ENCODE data around the gene ERN1.

- no peak for TF ChIP-seq POLR2A (IDR thresholded peaks at IDR 0.05)
- TF ChIP-seq CTCF (IDR thresholded peaks at IDR 0.05) = no peak
Observed at GRCh38 chr17:64087252-64088005, 42.5 kb downstream of the ERN1 start.
